GM10266 (cell line): Measurements from ENCODE around the gene VSTM2L.
"Not testable (repeated sequence)": the region's sequence is repeated elsewhere in the genome, so short reads cannot be mapped to it uniquely, and the experiment has no call there.

Experiments used
- DNase-seq: peaks from one replicate; pipeline ENCODE4 v3.0.0; 2012; ENCODE audit errors: extremely low spot score
- TF ChIP-seq, protein P1 (sequence below): IDR thresholded peaks from 2 replicates; pipeline ENCODE4 v1.5.1; 2012; ENCODE audit warnings: mild to moderate bottlenecking, low read depth; ENCODE audit not compliant: control insufficient read depth, insufficient read depth; ENCODE audit errors: missing control alignments

VSTM2L gene

DNA sequence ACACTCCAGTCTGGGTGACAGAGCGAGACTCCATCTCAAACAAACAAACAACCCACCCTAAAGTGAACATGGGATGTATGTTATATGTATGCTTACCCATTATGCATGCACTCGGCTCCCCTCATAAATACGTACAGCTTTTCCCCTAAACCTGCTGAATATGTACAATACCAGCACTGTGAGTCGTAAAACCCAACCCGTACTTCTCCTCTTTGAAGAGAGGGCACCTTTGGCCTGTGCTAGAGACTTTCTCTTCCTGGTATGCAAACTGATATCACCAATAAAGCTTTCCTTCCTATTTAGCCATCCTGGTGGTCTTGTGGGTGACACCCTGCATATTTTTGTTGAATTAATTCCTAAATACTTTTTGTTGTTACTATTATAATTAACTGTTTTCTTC is 51.3 kb downstream of the VSTM2L start:
- TF ChIP-seq, protein P1, sequence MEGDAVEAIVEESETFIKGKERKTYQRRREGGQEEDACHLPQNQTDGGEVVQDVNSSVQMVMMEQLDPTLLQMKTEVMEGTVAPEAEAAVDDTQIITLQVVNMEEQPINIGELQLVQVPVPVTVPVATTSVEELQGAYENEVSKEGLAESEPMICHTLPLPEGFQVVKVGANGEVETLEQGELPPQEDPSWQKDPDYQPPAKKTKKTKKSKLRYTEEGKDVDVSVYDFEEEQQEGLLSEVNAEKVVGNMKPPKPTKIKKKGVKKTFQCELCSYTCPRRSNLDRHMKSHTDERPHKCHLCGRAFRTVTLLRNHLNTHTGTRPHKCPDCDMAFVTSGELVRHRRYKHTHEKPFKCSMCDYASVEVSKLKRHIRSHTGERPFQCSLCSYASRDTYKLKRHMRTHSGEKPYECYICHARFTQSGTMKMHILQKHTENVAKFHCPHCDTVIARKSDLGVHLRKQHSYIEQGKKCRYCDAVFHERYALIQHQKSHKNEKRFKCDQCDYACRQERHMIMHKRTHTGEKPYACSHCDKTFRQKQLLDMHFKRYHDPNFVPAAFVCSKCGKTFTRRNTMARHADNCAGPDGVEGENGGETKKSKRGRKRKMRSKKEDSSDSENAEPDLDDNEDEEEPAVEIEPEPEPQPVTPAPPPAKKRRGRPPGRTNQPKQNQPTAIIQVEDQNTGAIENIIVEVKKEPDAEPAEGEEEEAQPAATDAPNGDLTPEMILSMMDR: no peak
- no peak for DNase-seq

DNA sequence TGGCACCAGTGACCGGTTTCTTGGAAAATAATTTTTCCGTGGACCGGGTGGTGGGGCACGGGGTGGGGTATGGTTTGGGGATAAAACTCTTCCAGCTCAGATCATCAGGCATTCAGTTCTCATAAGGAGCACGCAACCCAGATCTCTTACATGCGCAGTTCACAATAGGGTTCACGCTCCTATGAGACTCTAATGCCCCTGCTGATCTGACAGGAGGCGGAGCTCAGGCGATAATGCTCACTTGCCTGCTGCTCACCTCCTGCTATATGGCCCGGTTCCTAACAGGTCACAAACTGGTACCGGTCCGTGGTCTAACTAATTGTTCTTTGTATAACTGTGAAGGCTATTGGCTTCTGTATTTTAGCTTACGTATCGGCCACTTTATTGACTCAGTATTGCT is 51.7 kb downstream of the VSTM2L start:
- TF ChIP-seq, protein P1: no peak
- no peak for DNase-seq

DNA sequence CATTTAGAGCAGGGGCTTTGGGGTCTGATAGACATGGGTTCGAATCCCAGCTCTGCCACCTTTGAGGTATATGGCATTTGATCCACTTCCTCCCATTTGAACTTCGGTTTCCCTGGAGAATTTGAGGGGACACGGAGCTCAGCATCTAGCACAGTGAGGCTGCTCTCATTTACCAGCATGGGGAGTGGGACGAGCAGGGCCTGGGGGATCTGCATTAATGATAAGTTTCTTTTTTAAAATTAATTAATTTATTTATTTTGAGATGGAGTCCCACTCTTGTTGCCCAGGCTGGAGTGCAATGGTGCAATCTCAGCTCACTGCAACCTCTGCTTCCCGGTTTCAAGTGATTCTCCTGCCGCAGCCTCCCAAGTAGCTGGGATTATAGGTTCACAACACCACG is 52.6 kb downstream of the VSTM2L start:
- DNase-seq: no peak
- TF ChIP-seq, protein P1: no peak

DNA sequence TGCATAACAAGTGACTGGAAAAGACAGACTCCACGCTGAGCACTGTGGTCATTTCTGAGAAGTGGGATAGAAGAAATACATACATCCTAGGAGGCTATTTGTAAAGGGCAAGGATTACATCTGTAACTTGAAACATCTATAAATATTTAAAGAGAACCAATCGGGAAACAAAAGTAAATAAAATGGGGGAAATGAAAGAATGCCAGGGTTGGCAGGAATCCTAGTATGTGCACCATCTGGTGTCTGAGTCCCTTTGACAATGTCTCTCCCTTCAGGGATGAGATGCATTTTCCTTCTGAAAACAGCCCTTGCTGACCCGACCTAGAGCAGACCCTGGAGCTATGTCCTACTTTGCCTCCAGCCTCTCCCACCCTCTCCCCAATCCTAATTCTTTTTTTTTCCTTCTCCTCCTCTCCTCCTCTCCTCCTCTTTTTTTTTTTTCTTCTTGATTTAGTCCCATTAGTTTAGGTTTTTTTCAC is 53.2 kb downstream of the VSTM2L start:
- TF ChIP-seq, protein P1: no peak
- no peak for DNase-seq

DNA sequence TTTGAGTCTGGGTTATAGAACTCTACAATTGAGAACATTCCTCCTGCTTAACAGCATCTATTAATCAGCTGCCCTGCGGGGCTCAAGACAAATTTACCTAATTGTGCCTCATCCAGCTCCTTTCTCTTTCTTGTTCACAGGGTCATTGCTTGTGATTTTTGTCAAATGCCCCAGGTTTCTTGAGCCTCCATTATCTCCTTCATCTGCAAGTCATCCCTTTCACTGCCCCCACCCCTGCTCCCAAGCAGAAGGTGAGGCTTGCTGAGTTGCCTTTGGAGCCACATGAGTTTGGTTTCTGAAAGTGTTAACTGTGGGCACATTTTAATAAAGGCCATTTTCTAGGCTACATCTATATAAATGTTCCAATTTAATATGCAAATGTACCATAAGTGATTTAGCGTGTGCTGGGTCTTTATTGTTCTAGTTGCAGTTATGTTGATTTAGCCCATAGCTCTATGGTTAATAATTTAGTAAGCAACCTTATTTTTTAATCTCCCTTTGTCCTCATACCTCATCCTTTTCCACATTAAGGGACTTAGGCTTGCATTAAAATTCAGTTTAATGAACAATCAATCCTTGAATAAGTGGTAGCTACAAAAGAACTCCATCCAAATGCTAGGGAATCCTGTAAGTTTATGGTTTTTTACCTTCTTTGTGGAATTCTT is 56.1 kb downstream of the VSTM2L start:
- no peak for DNase-seq

DNA sequence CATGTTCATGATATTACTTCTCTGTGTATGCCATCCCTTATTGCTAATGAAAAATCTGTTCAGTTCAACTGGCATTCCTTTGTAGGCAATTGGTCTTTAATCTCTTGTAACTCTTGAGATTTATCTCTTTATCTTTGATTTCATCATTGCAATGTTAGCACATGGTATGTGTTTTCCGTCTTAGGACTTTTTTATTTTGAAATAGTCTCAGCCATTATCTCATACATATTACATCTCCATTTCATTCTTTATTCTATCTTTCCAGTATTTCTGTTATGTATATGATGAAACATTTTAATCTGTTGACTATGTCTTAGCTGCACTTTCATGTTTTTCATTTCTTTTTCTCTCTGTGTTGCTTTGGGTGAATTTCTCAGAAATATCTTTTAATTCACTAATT is 58.1 kb downstream of the VSTM2L start:
- TF ChIP-seq, protein P1: no peak
- DNase-seq: no peak

More for the DNA sequence above, 56.1 kb downstream of the VSTM2L start:
- TF ChIP-seq, protein P1: no peak

DNA sequence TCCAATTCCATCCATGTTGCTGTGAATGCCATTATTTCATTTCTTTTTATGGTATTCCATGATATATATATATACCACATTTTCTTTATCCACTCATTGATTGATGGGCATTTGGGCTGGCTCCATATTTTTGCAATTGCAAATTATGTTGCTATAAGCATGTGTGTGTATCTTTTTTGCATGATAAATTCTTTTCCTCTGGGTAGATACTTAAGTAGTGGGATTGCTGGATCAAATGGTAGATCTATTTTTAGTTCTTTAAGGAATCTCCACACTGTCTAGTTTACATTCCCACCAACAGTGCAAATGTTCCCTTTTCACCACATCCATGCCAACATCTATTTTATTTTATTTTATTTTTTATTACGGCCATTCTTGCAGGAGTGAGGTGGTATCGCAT is 60.6 kb downstream of the VSTM2L start:
- DNase-seq: not testable (repeated sequence)

DNA sequence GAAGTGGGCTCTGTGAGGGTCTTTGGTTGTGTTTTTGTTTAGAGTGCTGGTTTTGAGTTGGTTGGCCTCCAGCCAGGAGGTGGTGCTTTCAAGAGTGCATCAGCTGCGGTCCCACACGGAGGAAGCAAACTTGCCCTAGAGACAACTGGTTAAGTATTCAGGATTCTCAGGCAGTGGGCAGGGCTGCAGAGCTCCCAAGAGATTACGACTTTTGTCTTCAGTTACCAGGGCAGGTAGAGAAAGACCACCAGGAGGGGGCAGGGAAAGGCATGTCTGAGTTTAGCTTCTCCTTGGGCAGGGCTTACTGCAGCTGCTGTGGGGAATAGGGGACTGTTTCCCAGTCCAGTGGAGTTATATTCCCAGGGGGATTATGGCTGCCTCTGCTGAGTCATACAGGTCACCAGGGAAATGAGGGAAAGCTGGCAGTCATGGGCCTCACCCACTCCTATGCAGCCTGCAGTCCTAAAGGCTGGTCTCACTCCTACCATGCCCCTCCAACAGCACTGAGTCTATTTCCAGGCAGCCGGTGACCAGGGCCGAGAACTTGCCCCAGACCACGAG is 66.0 kb downstream of the VSTM2L start:
- TF ChIP-seq, protein P1: no peak

More for the DNA sequence above, 66.0 kb downstream of the VSTM2L start:
- DNase-seq: no peak
